ENCODE data around the gene LRRN4. TPM values are rescaled to one million over a fixed set of nuclear protein-coding genes. Genes with fewer than 3 reads are reported as not detected.

LRRN4 gene
- total RNA-seq, 1 donor from 2014 or later: 0.43 TPM

DNA sequence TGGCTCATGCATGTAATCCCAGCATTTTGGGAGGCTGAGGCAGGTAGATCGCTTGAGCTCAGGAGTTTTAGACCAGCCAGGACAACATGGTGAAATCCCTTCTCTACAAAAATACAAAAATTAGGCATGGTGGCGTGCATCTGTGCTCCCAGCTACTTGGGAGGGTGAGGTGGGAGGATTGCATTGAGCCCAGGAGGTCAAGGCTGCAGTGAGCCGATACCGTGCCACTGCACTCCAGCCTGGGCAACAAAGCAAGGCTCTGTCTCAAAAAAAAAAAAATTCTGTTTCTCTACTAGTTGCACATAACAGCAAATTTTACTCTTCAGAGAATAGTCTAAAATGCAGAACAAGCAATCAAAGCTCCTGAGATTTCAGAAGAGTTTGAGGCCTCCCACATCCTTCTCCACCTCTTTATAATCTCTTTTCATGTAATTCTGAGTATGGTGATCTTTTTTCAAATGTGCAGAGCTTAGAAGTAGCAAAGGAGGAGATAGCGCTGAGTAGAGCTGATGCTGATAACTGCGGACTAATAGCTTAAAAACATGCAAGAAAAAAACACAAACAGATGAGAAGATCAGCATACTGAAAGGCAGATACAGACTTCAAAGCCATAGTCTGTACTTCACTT, 23.3 kb downstream of the LRRN4 start:
- no peak for DNase-seq (ENCODE audit: low spot score)

DNA sequence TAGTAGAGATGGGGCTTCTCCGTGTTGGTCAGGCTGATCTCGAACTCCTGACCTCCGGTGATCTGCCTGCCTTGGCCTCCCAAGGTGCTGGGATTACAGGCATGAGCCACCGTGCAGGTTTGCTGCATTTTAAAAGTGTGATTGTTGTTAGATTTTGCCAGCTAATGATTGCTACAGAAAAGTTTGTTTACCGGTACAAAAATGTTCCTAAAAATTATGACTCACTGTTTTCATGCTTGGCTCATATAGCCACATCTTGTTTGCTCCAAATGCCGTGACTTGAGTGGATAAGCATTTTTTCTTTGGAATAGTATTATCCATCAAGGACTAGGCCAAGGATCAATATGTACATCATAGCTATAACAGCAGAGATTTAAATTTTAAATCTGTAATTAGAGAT, 24.3 kb downstream of the LRRN4 start:
- no peak for DNase-seq (ENCODE audit: low spot score)

- DNase-seq (ENCODE audit: low spot score): no peak
These were observed 25.0 kb downstream of the LRRN4 start for GRCh38 chr20:6028818-6029217.

DNA sequence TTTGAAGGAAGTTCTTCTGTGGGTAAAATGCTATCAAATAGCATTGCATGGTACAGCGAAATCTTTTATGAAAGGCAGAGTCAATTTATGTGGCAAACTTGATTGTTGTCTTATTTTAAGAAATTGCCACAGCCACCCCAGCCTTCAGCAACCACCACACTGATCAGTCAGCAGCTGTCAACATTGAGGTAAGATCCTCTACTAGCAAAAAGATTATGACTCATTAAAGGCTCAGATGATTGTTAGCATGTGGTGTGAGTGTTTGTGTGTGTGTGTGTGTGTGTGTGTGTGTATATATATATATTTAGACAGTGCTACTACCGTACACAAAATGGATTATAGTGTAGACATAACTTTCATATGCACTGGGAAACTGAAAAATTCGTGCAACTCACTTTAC, 27.8 kb downstream of the LRRN4 start:
- no peak for DNase-seq (ENCODE audit: low spot score)

GRCh38 chr20:6024768-6025167, 29.1 kb downstream of the LRRN4 start:
- DNase-seq (ENCODE audit: low spot score): no peak

GRCh38 chr20:6017880-6018279, 36.0 kb downstream of the LRRN4 start:
- DNase-seq (ENCODE audit: low spot score): no peak

DNA sequence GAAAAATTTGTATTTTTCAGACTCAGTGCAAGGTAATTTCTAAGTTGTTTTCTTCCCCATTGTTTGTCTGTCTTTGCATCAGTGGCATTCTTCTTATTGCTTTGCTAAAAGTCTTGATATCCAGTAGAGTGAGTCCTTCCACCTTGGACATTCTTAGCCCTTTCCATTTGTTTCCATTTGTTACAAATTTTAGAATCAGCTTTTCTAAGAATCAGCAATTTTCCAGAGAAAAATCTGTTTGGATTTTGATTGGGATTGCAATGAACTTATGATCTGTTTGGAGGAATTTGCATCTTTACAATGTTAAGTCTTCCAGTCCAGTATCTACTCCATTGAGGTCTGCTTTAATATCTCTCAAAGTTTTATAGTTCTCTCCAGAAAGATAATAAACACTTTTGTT, 36.4 kb downstream of the LRRN4 start:
- no peak for DNase-seq (ENCODE audit: low spot score)

DNA sequence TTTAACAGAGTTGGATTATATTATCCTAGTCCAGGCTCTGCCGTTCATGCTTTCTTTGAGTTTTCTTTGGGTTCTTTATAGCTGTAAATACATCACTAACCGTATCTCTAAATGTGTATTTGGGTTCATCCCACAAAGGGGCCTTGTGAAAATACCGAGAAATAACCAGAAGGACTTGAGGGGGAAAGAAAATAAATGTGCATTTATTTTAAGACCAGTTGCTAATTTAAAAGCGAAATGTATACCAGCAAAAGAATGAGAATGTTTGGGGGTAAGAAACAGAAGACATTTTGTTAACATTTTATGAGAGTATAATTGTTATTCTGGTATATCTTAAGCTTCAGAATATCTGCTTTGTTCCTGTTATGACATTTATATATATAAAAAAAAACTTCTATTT, 38.9 kb downstream of the LRRN4 start:
- no peak for DNase-seq (ENCODE audit: low spot score)

GRCh38 chr20:6014017-6014416, 39.8 kb downstream of the LRRN4 start:
- DNase-seq (ENCODE audit: low spot score): no peak

- DNase-seq (ENCODE audit: low spot score): no peak
These were observed 41.7 kb downstream of the LRRN4 start for GRCh38 chr20:6012179-6012578.

- DNase-seq (ENCODE audit: low spot score): peak; percentile 34
These were observed 45.6 kb downstream of the LRRN4 start for GRCh38 chr20:6008254-6008653.

GRCh38 chr20:6007529-6008103, 46.2 kb downstream of the LRRN4 start:
- DNase-seq (ENCODE audit: low spot score): no peak

GRCh38 chr20:6007094-6007528, 46.7 kb downstream of the LRRN4 start:
- DNase-seq (ENCODE audit: low spot score): no peak

DNA sequence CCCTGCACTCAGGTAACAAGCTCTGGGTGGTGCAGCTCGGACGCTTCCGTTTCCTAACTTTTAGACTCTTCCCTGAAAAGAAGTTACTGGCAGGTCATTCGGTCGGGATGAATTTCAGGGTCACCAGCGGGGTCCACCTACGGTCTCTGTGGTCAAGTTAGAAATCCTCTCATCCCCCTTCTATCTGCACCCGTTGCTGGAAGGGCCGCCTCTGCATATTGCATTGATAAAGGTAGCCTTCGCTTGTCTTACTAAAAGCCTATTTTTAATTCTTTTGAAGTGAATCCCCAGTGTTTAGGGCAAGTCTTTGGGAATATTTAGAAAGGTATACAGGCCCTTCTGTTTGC, 47.3 kb downstream of the LRRN4 start:
- no peak for DNase-seq (ENCODE audit: low spot score)

DNA sequence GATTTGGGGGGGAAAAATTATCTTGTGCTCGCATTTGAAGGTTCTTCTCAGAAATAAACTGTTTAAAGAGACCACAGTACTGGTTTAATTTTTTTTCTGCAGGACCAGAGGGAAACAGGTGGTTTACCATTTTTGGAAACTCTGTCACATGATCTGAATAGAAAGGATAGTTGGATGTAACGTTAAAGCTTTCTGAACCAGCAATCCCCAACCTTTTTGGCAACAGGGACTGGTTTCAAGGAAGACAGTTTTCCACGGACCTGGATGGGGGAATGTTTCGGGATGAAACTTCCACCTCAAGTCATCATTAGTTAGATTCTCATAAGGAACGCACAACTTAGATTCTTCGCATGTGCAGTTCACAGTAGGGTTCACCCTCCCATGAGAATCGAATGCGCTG, 53.0 kb downstream of the LRRN4 start:
- no peak for DNase-seq (ENCODE audit: low spot score)

GRCh38 chr20:5999783-6000182, 54.1 kb downstream of the LRRN4 start:
- no peak for DNase-seq (ENCODE audit: low spot score)

DNA sequence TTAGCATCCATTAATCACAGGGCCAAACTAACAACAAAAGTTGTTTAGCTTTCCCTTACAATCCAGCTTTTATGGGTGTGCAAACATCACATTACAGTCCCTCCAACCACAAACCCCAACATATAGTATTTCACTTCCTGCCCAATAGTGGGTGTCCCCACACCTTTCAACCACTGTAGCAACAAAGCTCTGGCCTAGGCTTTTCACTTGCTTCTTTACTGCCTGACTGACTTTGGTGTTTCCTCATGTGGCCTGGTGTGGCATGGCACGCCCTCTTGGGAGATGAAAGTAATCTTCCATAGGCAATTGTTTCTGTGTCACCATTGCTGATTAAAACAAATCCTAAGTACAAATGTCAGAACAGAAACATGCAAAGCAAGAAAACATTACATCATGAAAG, 57.1 kb downstream of the LRRN4 start:
- no peak for DNase-seq (ENCODE audit: low spot score)

GRCh38 chr20:5991623-5992441, 62.0 kb downstream of the LRRN4 start:
- DNase-seq (ENCODE audit: low spot score): no peak

GRCh38 chr20:5990946-5991345, 62.9 kb downstream of the LRRN4 start:
- no peak for DNase-seq (ENCODE audit: low spot score)

All from mucosa of gallbladder (tissue), 1 donor.